ENCODE results near the gene HSPA14. TPM values are rescaled to one million over a fixed set of nuclear protein-coding genes. Genes with fewer than 3 reads are reported as not detected.
A peak's percentile ranks its signal among the peaks of the same experiment; 100 is the strongest.

The HSPA14 gene
- total and polyA plus RNA-seq, 2 donors (not counting 1 experiment from before 2014, with no cell fraction given): 7.4 to 14.3 TPM

GRCh38 chr10:14878266-14879123 is 40.4 kb downstream of the HSPA14 start, which contains the start of gene SUV39H2:
Gene SUV39H2, plus strand, starts transcription at chr10:14878866. Its CDS starts 23 bp downstream, at chr10:14878889.
- peaks cover 54% of the 10 kb centered on the region for H3K79me2 ChIP-seq (ENCODE audit: control insufficient read depth, insufficient read depth, low read length)
- peak within 1 kb of the TSS; percentile 96 for H3K9ac ChIP-seq (ENCODE audit: insufficient read depth, low read length)
- peak within 1 kb of the TSS; percentile 91 for H2AFZ ChIP-seq (ENCODE audit: low read length)
- peaks cover 7% of the 10 kb centered on the region for H3K4me1 ChIP-seq (ENCODE audit: control insufficient read depth, extremely low read depth, insufficient read depth, low read length)
- TF ChIP-seq EZH2 (IDR thresholded peaks at IDR 0.05; ENCODE audit: low read length, missing control alignments): no peak
- TF ChIP-seq CTCF (conservative IDR thresholded peaks at IDR 0.05 in 1 of 2, IDR thresholded peaks at IDR 0.05 in 1 of 2; ENCODE audit: low read depth in 1 of 2, low read length in 2 of 2): peak in 1 of 2 donors; percentile 2
- H3K27ac ChIP-seq (ENCODE audit: insufficient read depth, low read length): peak within 1 kb of the TSS; percentile 96
- peak within 1 kb of the TSS; percentile 57 for H3K4me2 ChIP-seq (ENCODE audit: extremely low read depth, insufficient read depth, low read length)
- H3K27me3 ChIP-seq (ENCODE audit: control insufficient read depth, insufficient read depth, low read length): no peaks in the 10 kb centered on the region
- H3K36me3 ChIP-seq (ENCODE audit: control insufficient read depth, insufficient read depth, low read length): no peaks in the 10 kb centered on the region
- peak; percentile 92 to 94 for DNase-seq (ENCODE audit: low read depth in 2 of 2)
- no peaks in the 10 kb centered on the region for H4K20me1 ChIP-seq (ENCODE audit: control insufficient read depth, extremely low read depth, insufficient read depth, low read length)
- peak within 1 kb of the TSS; percentile 84 to 95 (median 90) for H3K4me3 ChIP-seq (replicated peaks in 1 of 4; ENCODE audit: control extremely low read depth in 1 of 4, insufficient read depth in 1 of 4, low read depth in 3 of 4, low read length in 4 of 4)
- H3K9me3 ChIP-seq (ENCODE audit: control insufficient read depth, insufficient read depth, low read depth, low read length): no peaks in the 10 kb centered on the region

- Histone ChIP-seq H3K4me1 (ENCODE audit: control insufficient read depth, extremely low read depth, insufficient read depth, low read length) (peaks cover 7% of the 10 kb centered on the region), H3K27me3 (ENCODE audit: control insufficient read depth, insufficient read depth, low read length) (no peaks in the 10 kb centered on the region), H3K9me3 (ENCODE audit: control insufficient read depth, insufficient read depth, low read depth, low read length) (no peaks in the 10 kb centered on the region), H3K27ac (ENCODE audit: insufficient read depth, low read length) (peak overlapping the region; percentile 69), H4K20me1 (ENCODE audit: control insufficient read depth, extremely low read depth, insufficient read depth, low read length) (no peaks in the 10 kb centered on the region), H3K4me2 (ENCODE audit: extremely low read depth, insufficient read depth, low read length) (peak overlapping the region; percentile 57), H3K79me2 (ENCODE audit: control insufficient read depth, insufficient read depth, low read length) (peaks cover 60% of the 10 kb centered on the region), H3K9ac (ENCODE audit: insufficient read depth, low read length) (peak overlapping the region; percentile 76), H2AFZ (ENCODE audit: low read length) (peak overlapping the region; percentile 63), H3K36me3 (ENCODE audit: control insufficient read depth, insufficient read depth, low read length) (no peaks in the 10 kb centered on the region), H3K4me3 (replicated peaks in 1 of 4; ENCODE audit: control extremely low read depth in 1 of 4, insufficient read depth in 1 of 4, low read depth in 3 of 4, low read length in 4 of 4) (peak overlapping the region; percentile 82 to 91 (median 84))
- TF ChIP-seq CTCF (conservative IDR thresholded peaks at IDR 0.05 in 1 of 2, IDR thresholded peaks at IDR 0.05 in 1 of 2; ENCODE audit: low read depth in 1 of 2, low read length in 2 of 2) (no peak), EZH2 (IDR thresholded peaks at IDR 0.05; ENCODE audit: low read length, missing control alignments) (no peak)
- DNase-seq (ENCODE audit: low read depth in 2 of 2): peak; percentile 5 to 13
These were observed 41.2 kb downstream of the HSPA14 start for GRCh38 chr10:14879124-14879927.

GRCh38 chr10:14879928-14880193 is 41.8 kb downstream of the HSPA14 start:
- no peak for DNase-seq (ENCODE audit: low read depth in 2 of 2)
- H3K4me1 ChIP-seq (ENCODE audit: control insufficient read depth, extremely low read depth, insufficient read depth, low read length): peaks cover 7% of the 10 kb centered on the region
- no peaks in the 10 kb centered on the region for H3K9me3 ChIP-seq (ENCODE audit: control insufficient read depth, insufficient read depth, low read depth, low read length)
- H4K20me1 ChIP-seq (ENCODE audit: control insufficient read depth, extremely low read depth, insufficient read depth, low read length): no peaks in the 10 kb centered on the region
- peak overlapping the region; percentile 82 to 91 (median 84) for H3K4me3 ChIP-seq (replicated peaks in 1 of 4; ENCODE audit: control extremely low read depth in 1 of 4, insufficient read depth in 1 of 4, low read depth in 3 of 4, low read length in 4 of 4)
- H3K27ac ChIP-seq (ENCODE audit: insufficient read depth, low read length): no peak overlapping the region
- H2AFZ ChIP-seq (ENCODE audit: low read length): no peak overlapping the region
- peaks cover 65% of the 10 kb centered on the region for H3K79me2 ChIP-seq (ENCODE audit: control insufficient read depth, insufficient read depth, low read length)
- no peaks in the 10 kb centered on the region for H3K27me3 ChIP-seq (ENCODE audit: control insufficient read depth, insufficient read depth, low read length)
- peak overlapping the region; percentile 57 for H3K4me2 ChIP-seq (ENCODE audit: extremely low read depth, insufficient read depth, low read length)
- no peak for TF ChIP-seq CTCF (conservative IDR thresholded peaks at IDR 0.05 in 1 of 2, IDR thresholded peaks at IDR 0.05 in 1 of 2; ENCODE audit: low read depth in 1 of 2, low read length in 2 of 2)
- no peak for TF ChIP-seq EZH2 (IDR thresholded peaks at IDR 0.05; ENCODE audit: low read length, missing control alignments)
- H3K9ac ChIP-seq (ENCODE audit: insufficient read depth, low read length): no peak overlapping the region
- no peaks in the 10 kb centered on the region for H3K36me3 ChIP-seq (ENCODE audit: control insufficient read depth, insufficient read depth, low read length)
